GM18505 (cell line): ENCODE results near the gene ANKRD9.
A peak's percentile ranks its signal among the peaks of the same experiment; 100 is the strongest.
"Not testable (repeated sequence)": the region's sequence is repeated elsewhere in the genome, so short reads cannot be mapped to it uniquely, and the experiment has no call there.

Source experiments
- ATAC-seq: cut with Tn5 transposase; IDR thresholded peaks from one replicate; pipeline ENCODE4 v1.9.1; 2021; ENCODE audit not compliant: unreplicated experiment
- POLR2A ChIP-seq: IDR thresholded peaks from 4 replicates; pipeline ENCODE4 v1.6.1; 2011; ENCODE audit warnings: borderline replicate concordance; ENCODE audit not compliant: insufficient read depth, insufficient read length; ENCODE audit errors: extremely low read depth

Gene ANKRD9

GRCh38 chr14:102509746-102510615 is at the start of gene ANKRD9:
Gene ANKRD9 (minus strand): TSS chr14:102509776. CDS start chr14:102507889, 1,887 bp downstream.
- peak; percentile 65 for ATAC-seq
- TF ChIP-seq POLR2A: no peak

DNA sequence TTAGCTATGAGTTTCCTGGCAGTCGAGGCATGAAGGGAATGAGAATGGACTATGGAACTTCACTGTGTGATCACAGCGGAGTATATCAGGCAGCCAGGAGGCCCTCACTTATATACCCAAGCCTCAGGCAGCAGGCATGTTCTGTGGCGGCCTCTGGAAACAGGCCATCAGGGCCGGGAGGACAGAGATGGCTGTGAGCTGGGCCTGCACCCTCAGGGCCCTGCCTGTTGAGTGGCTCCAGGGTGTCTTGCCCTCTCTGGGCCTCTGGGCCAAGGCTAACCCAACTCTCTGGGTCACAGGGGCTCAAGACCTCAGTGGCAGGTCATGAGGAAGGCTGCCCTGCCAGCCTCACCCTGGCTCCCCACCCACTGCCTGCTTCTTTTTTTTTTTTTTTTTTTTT is 49.0 kb upstream of the ANKRD9 start:
- TF ChIP-seq POLR2A: no peak

GRCh38 chr14:102557434-102558226 is 48.1 kb upstream of the ANKRD9 start:
- TF ChIP-seq POLR2A: no peak
- ATAC-seq: no peak

More for the DNA sequence above, 49.0 kb upstream of the ANKRD9 start:
- ATAC-seq: no peak

DNA sequence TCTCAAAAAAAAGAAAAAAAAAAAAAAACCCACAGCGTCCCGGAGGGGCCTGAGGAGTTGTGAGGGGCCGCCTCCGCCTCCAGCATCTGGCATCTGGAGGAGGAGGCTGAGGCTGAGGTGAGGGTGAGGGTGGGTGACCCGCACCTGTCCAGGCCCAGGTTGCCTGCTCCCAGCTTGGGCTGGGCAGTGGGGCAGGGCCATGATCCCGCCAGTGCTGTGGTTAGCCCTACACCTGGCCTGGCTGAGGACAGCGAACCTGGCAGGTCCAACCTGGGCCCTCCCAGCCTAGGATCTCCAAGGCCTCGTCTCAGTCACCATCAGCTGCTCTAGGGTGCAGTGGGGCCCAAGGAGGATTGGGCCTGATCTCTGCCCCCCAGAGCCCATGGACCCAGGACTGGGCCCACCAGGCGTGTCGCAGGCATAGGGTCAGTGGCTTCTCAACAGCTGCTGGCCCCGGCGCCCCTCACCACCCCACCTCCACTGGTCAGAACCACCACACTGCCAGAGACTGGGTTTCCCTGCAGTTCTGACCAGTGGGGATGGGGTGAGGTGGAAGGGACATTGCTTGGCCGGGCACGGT is 46.6 kb upstream of the ANKRD9 start:
- ATAC-seq: no peak
- TF ChIP-seq POLR2A: no peak

DNA sequence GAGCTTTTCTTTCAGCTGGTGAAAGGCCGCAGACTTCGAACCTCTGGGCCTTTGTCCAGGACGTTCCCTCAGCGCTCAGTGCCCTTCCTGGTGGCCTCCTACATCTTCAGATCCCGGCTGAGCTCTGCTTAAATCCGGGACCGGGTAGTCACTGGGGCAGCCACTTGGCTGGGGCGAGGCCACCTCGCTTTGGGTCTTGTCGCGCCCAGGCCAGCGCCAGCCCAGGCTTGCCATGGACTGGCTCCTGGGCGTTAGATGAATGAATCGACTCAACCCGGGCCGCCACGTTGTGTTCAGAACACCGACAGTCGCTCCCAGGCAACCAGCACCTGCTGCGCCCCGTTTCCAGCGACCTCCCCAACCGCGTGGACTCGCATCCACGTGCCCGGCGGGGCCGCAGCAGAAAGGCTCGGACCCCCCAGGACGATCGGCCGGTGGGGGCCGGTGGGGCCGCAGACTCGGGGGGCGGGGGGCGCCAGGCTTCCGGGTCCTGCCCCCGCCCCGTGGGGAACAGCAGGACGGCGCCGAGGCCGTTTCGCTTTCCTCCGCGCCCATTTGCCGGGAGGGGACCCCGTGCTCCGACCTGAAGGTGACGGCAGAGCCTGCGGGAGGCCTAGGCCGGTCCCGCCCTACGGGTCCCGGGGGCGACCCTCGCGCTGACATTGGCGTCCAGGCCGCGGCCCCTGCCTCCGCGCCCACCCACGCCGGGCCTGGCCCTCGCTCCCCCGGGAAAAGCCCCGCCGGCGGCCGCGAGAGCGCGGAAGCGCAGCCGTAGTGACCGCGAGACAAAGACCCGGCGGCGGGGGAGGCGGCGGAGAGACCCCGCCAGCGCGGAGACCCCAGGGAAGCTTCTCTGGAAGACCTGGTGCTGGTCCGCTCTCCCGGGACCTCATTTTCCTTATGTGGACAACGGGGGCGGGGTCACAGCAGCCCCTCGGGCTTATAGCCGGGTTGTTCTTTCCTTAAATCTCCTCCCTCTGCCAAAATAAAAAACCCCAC is 45.5 kb upstream of the ANKRD9 start:
- ATAC-seq: no peak
- TF ChIP-seq POLR2A: peak; percentile 58

DNA sequence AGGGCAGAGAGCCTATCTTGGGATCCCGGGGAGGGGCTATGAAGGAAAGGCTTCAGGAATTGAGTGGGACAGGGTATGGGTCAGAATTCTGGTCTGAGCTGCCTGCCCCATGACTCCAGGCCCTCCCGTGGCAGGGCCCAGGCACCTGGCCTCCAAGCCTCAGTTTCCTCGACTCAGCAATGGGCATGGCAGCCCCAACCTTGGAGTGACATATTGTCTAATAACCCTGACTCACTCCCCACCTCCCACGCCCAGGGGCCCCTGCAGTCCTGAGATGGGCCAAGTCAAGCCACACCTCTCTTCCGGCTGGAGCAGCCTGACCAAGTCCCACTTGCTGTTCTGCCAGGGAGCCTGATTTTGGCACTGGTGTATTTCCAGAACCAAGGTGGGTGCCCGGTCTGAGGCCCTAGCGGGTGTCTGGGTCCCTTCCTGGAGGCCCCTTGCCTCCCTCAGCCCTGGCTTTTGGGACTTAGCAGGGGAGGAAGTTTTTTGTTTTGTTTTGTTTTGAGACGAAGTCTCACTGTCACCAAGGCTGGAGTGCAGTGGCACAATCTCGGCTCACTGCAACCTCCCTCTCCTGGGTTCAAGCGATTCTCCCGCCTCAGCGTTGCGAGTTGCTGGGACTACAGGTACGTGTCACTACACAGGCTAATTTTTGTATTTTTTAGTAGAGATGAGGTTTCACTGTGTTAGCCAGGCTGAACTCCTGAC is 42.6 kb upstream of the ANKRD9 start:
- no peak for TF ChIP-seq POLR2A
- no peak for ATAC-seq

DNA sequence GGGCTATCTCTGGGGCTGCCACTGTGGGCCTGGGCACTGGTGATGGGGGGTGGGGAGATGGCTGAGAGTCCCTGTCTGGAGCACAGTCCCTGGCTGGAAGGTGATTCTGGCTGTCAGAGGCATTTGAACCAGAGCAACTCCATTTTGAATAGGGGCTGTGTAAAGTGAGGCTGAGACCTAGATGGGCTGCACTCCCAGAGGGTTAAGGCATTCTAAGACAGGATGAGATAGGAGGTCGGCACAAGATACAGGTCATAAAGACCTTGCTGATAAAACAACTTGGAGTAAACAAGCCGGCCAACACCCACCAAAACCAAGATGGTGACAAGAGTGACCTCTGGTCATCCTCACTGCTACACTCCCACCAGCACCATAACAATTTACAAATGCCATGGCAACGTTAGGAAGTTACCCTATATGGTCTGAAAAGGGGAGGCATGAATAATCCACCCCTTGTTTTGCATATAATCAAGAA is 41.4 kb upstream of the ANKRD9 start:
- not testable (repeated sequence) for ATAC-seq

DNA sequence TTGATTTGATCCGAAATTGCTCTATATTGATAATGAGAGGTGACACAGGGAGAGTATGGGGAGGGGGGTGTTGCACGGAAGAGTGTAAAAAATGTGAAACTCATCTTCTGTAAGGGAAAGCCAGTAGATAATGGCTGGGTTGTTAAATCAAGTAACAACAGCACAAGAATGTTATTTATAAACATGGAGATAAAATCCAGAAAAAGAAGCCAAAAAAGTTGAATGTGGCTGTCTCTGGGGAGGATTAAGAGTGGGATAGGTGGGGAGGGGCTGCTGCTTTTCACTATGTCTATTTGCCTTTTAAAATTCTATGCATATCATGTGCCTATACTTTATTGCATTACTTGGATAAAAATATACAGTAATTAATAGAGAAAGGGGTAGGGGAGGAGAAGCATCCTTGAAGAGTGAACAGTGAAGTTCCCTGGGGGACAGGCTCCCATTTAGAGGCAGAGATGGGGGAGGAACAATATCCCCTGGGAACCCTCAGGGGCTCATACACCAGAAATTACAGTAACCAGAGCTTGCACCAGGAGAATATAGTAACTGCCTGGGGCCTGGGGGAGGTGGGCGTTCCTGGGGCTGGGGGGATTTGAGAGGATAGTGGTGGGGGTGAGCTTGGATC is 39.2 kb upstream of the ANKRD9 start:
- TF ChIP-seq POLR2A: no peak
- ATAC-seq: no peak

DNA sequence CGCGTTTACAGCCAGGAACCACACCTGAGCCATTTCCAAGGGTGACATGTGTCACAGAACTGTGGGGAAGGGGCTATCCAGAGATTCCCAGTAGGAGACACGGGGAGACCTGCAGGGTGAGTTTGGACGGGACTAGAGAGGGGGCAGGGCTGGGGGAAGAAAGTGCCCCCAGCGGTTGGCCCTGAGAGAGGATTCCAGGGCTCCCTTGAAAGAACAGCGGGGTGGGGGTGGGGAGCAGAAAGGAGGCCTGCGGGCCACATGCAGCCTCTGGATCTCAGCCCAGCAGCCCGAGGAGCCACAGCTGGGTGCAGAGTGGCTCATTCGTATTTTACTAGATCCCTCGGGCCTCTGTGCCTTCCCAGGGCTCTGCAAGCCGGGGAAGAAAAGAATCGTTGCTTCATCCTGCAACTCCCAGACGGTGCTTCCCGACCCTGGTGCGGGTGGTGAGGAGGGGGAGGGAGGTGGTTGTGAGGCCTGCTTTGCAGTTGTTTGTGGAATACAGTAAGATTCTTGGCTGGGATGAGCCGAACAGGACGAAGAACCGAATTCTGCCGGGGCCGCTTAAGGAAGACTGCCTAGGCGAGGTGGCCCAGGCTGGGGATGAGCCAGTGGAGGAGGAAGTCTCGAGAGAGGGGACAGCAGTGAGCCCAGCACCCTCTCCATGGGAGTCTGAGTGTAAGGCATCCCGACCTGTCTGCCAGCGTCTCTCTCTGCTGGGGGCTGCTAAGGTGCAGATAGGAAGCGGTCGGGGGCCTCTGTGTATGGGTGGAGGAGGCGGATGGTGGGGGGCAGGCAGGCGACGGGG is 36.1 kb upstream of the ANKRD9 start:
- TF ChIP-seq POLR2A: no peak
- ATAC-seq: no peak

GRCh38 chr14:102544747-102545460 is 35.3 kb upstream of the ANKRD9 start:
- no peak for ATAC-seq
- no peak for TF ChIP-seq POLR2A
